HG02588 (cell line): Measurements from ENCODE around the gene MOBP.
"Not testable (repeated sequence)": the region's sequence is repeated elsewhere in the genome, so short reads cannot be mapped to it uniquely, and the experiment has no call there.

Source experiments
- ATAC-seq: cut with Tn5 transposase; IDR thresholded peaks from one replicate; pipeline ENCODE4 v1.9.1; 2021; ENCODE audit warnings: mild to moderate bottlenecking, moderate library complexity; ENCODE audit not compliant: unreplicated experiment

The MOBP gene

GRCh38 chr3:39467394-39468107, at the start of gene MOBP:
TSS of gene MOBP (plus strand) at chr3:39467680. CDS start at chr3:39502070, 34,390 bp downstream.
- ATAC-seq: no peak

- ATAC-seq: not testable (repeated sequence)
These were observed 48.8 kb upstream of the MOBP start for GRCh38 chr3:39418556-39419225.

- ATAC-seq: no peak
These were observed 47.7 kb upstream of the MOBP start for GRCh38 chr3:39419742-39420315.

- no peak for ATAC-seq
These were observed 46.9 kb upstream of the MOBP start for GRCh38 chr3:39420543-39420942.

GRCh38 chr3:39423436-39423970, 44.0 kb upstream of the MOBP start:
- no peak for ATAC-seq

- ATAC-seq: no peak
These were observed 41.2 kb upstream of the MOBP start for GRCh38 chr3:39426312-39426711.

GRCh38 chr3:39427506-39427905, 40.0 kb upstream of the MOBP start:
- ATAC-seq: no peak

GRCh38 chr3:39428745-39429201, 38.7 kb upstream of the MOBP start:
- no peak for ATAC-seq

GRCh38 chr3:39429466-39429865, 38.0 kb upstream of the MOBP start:
- no peak for ATAC-seq

GRCh38 chr3:39432342-39432741, 35.1 kb upstream of the MOBP start:
- no peak for ATAC-seq

- ATAC-seq: no peak
These were observed 33.8 kb upstream of the MOBP start for GRCh38 chr3:39433642-39434041.

- ATAC-seq: no peak
These were observed 32.9 kb upstream of the MOBP start for GRCh38 chr3:39434574-39434973.

- ATAC-seq: no peak
These were observed 32.3 kb upstream of the MOBP start for GRCh38 chr3:39435006-39435748.

GRCh38 chr3:39438880-39439279, 28.6 kb upstream of the MOBP start:
- no peak for ATAC-seq

- no peak for ATAC-seq
These were observed 27.2 kb upstream of the MOBP start for GRCh38 chr3:39440316-39440715.

GRCh38 chr3:39443530-39443929, 23.9 kb upstream of the MOBP start:
- no peak for ATAC-seq

GRCh38 chr3:39445927-39446326, 21.6 kb upstream of the MOBP start:
- no peak for ATAC-seq

GRCh38 chr3:39446444-39446843, 21.0 kb upstream of the MOBP start:
- no peak for ATAC-seq

- peak; percentile 78 for ATAC-seq
These were observed 19.6 kb upstream of the MOBP start for GRCh38 chr3:39447637-39448483.
